ENCODE data around the gene STAC2.

Gene STAC2

DNA sequence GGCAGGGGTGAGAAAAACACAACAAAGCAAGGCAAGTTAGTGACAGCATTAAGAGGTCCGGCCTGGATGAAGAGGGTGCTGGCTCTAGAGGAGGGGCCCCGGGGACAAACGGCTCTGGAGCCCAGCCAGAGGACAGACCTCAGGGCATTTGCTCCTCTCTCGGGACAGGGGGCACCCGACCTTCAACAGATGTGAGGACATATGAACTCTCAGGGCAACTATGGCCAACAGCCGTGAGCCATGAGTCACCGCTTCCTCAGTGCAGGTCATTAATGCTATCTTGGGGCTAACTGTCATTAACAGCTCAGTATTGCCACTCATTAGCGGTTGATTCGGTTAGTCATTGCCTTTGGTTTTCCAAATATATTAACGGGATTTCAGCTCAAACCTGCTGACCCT, 50.1 kb downstream of the STAC2 start:
- Histone ChIP-seq H3K79me2 (ENCODE audit: control insufficient read depth, low read length) (no peaks in the 10 kb centered on the region), H3K4me1 (ENCODE audit: control insufficient read depth, low read length) (peaks cover 11% of the 10 kb centered on the region), H3K9me2 (replicated peaks; ENCODE audit: control insufficient read depth, low read length) (no peaks in the 10 kb centered on the region), H4K20me1 (ENCODE audit: control insufficient read depth, insufficient read depth, low read depth, low read length) (peaks cover 4% of the 10 kb centered on the region; the same call in 1 of the 2 replicates), H3K27me3 (ENCODE audit: control insufficient read depth, low read length) (no peaks in the 10 kb centered on the region), H3K27ac (ENCODE audit: low read depth, low read length) (no peak overlapping the region), H3F3A (ENCODE audit: control insufficient read depth, insufficient read depth) (no peaks in the 10 kb centered on the region; the same call in 1 of the 2 replicates), H3K36me3 (ENCODE audit: control insufficient read depth, low read length) (peaks cover 42% of the 10 kb centered on the region), H3K4me2 (ENCODE audit: low read length) (no peak overlapping the region), H3K9me3 (ENCODE audit: control insufficient read depth, insufficient read depth, low read length) (no peaks in the 10 kb centered on the region), H3K4me3 (ENCODE audit: low read length) (no peak overlapping the region)
- TF ChIP-seq EZH2phosphoT487 (IDR thresholded peaks at IDR 0.05; ENCODE audit: borderline replicate concordance, low read length) (no peak), CTCF (IDR thresholded peaks at IDR 0.05; ENCODE audit: low read depth, low read length, poor library complexity, severe bottlenecking) (no peak)

- H3F3A ChIP-seq (ENCODE audit: control insufficient read depth, insufficient read depth), result peaks cover 1% of the 10 kb centered on the region
- no peak for TF ChIP-seq EZH2phosphoT487 (IDR thresholded peaks at IDR 0.05; ENCODE audit: borderline replicate concordance, low read length)
- TF ChIP-seq CTCF (IDR thresholded peaks at IDR 0.05; ENCODE audit: low read depth, low read length, poor library complexity, severe bottlenecking), result peak; percentile 96
- H4K20me1 ChIP-seq (ENCODE audit: control insufficient read depth, insufficient read depth, low read depth, low read length), result peaks cover 4% of the 10 kb centered on the region; the same call in 1 of the 2 replicates
- no peaks in the 10 kb centered on the region for H3K9me3 ChIP-seq (ENCODE audit: control insufficient read depth, insufficient read depth, low read length)
- H3K79me2 ChIP-seq (ENCODE audit: control insufficient read depth, low read length), result no peaks in the 10 kb centered on the region
- no peaks in the 10 kb centered on the region for H3K27me3 ChIP-seq (ENCODE audit: control insufficient read depth, low read length)
- no peaks in the 10 kb centered on the region for H3K9me2 ChIP-seq (replicated peaks; ENCODE audit: control insufficient read depth, low read length)
- no peak overlapping the region for H3K27ac ChIP-seq (ENCODE audit: low read depth, low read length)
- no peak overlapping the region for H3K4me2 ChIP-seq (ENCODE audit: low read length)
- H3K4me3 ChIP-seq (ENCODE audit: low read length), result no peak overlapping the region
- peaks cover 16% of the 10 kb centered on the region for H3K4me1 ChIP-seq (ENCODE audit: control insufficient read depth, low read length)
- H3K36me3 ChIP-seq (ENCODE audit: control insufficient read depth, low read length), result peaks cover 42% of the 10 kb centered on the region
Measured at GRCh38 chr17:39174920-39175694, 50.6 kb downstream of the STAC2 start.

- no peak for TF ChIP-seq CTCF (IDR thresholded peaks at IDR 0.05; ENCODE audit: low read depth, low read length, poor library complexity, severe bottlenecking)
- no peak for TF ChIP-seq EZH2phosphoT487 (IDR thresholded peaks at IDR 0.05; ENCODE audit: borderline replicate concordance, low read length)
- H3K4me1 ChIP-seq (ENCODE audit: control insufficient read depth, low read length), result peaks cover 19% of the 10 kb centered on the region
- no peaks in the 10 kb centered on the region for H3K27me3 ChIP-seq (ENCODE audit: control insufficient read depth, low read length)
- H3K79me2 ChIP-seq (ENCODE audit: control insufficient read depth, low read length), result no peaks in the 10 kb centered on the region
- H3K9me2 ChIP-seq (replicated peaks; ENCODE audit: control insufficient read depth, low read length), result no peaks in the 10 kb centered on the region
- H3K27ac ChIP-seq (ENCODE audit: low read depth, low read length), result no peak overlapping the region
- H3K4me2 ChIP-seq (ENCODE audit: low read length), result no peak overlapping the region; the same call in 1 of the 2 replicates
- H4K20me1 ChIP-seq (ENCODE audit: control insufficient read depth, insufficient read depth, low read depth, low read length), result peaks cover 4% of the 10 kb centered on the region; the same call in 1 of the 2 replicates
- peaks cover 38% of the 10 kb centered on the region for H3K36me3 ChIP-seq (ENCODE audit: control insufficient read depth, low read length)
- no peak overlapping the region for H3K4me3 ChIP-seq (ENCODE audit: low read length)
- H3K9me3 ChIP-seq (ENCODE audit: control insufficient read depth, insufficient read depth, low read length), result no peaks in the 10 kb centered on the region
- peaks cover 2% of the 10 kb centered on the region for H3F3A ChIP-seq (ENCODE audit: control insufficient read depth, insufficient read depth)
Measured at GRCh38 chr17:39173526-39174274, 52.0 kb downstream of the STAC2 start.

All from DOHH2 (cell line).